Osteoblast (primary cell): ENCODE results near the gene RPUSD1. TPM values are rescaled to one million over a fixed set of nuclear protein-coding genes. Genes with fewer than 3 reads are reported as not detected.

Experiments
- DNase-seq: peaks from one replicate; pipeline ENCODE4 v3.0.0; 2011; ENCODE audit warnings: low spot score, mixed read lengths; ENCODE audit not compliant: insufficient read length; ENCODE audit errors: missing footprints
- H2AFZ ChIP-seq: 2 replicates; pipeline ENCODE4 v1.6.0; 2011; ENCODE audit warnings: mild to moderate bottlenecking, low read length
- H3K27ac ChIP-seq: 2 replicates; pipeline ENCODE4 v1.5.1; 2011; ENCODE audit warnings: mild to moderate bottlenecking, low read depth, low read length, moderate library complexity
- H3K27me3 ChIP-seq: 2 replicates; pipeline ENCODE4 v1.6.0; 2012; ENCODE audit warnings: mild to moderate bottlenecking, control low read depth, inconsistent platforms, low read length, moderate library complexity; ENCODE audit not compliant: insufficient read depth
- H3K36me3 ChIP-seq: 2 replicates; pipeline ENCODE4 v1.5.1; 2011; ENCODE audit warnings: mild to moderate bottlenecking, low read length, control low read depth, moderate library complexity; ENCODE audit not compliant: insufficient read depth
- H3K4me1 ChIP-seq: 2 replicates; pipeline ENCODE4 v1.5.1; 2011; ENCODE audit warnings: mild to moderate bottlenecking, low read length, control low read depth, moderate library complexity; ENCODE audit not compliant: insufficient read depth
- H3K4me2 ChIP-seq: 2 replicates; pipeline ENCODE4 v1.6.0; 2011; ENCODE audit warnings: mild to moderate bottlenecking, low read length; ENCODE audit not compliant: insufficient read depth
- H3K4me3 ChIP-seq: fragments of 200-600 bp; sonication (generic); 3 replicates; pipeline ENCODE4 v1.5.1; 2012; ENCODE audit warnings: mild to moderate bottlenecking, low read length, inconsistent platforms; ENCODE audit not compliant: insufficient read depth
- H3K79me2 ChIP-seq: 2 replicates; pipeline ENCODE4 v1.6.0; 2012; ENCODE audit warnings: mild to moderate bottlenecking, low read length, control low read depth, inconsistent platforms; ENCODE audit not compliant: insufficient read depth
- H3K9me3 ChIP-seq: 2 replicates; pipeline ENCODE4 v1.5.1; 2011; ENCODE audit warnings: low read depth, low read length, control low read depth
- H4K20me1 ChIP-seq: 2 replicates; pipeline ENCODE4 v1.6.0; 2012; ENCODE audit warnings: mild to moderate bottlenecking, low read length, control low read depth; ENCODE audit not compliant: insufficient read depth
- total RNA-seq: library from RNA; depleted of rRNA; stranded (reverse); fragments of >200 nt; gene quantifications from 2 replicates; pipeline ENCODE4 v1.2.3, GENCODE V29; 2012
- TF ChIP-seq, protein P1 (sequence below): IDR thresholded peaks from 2 replicates; pipeline ENCODE4 v1.5.1; 2011; ENCODE audit warnings: mild to moderate bottlenecking, low read depth, low read length, moderate library complexity; ENCODE audit errors: extremely low read depth

The RPUSD1 gene
- total RNA-seq, 1 donor = 28.2 TPM

- no peaks in the 10 kb centered on the region for H3K27me3 ChIP-seq
- peaks cover 30% of the 10 kb centered on the region for H3K79me2 ChIP-seq
- H3K4me1 ChIP-seq = peaks cover 17% of the 10 kb centered on the region
- no peaks in the 10 kb centered on the region for H3K9me3 ChIP-seq
- peaks cover 27% of the 10 kb centered on the region for H4K20me1 ChIP-seq
- TF ChIP-seq, protein P1, sequence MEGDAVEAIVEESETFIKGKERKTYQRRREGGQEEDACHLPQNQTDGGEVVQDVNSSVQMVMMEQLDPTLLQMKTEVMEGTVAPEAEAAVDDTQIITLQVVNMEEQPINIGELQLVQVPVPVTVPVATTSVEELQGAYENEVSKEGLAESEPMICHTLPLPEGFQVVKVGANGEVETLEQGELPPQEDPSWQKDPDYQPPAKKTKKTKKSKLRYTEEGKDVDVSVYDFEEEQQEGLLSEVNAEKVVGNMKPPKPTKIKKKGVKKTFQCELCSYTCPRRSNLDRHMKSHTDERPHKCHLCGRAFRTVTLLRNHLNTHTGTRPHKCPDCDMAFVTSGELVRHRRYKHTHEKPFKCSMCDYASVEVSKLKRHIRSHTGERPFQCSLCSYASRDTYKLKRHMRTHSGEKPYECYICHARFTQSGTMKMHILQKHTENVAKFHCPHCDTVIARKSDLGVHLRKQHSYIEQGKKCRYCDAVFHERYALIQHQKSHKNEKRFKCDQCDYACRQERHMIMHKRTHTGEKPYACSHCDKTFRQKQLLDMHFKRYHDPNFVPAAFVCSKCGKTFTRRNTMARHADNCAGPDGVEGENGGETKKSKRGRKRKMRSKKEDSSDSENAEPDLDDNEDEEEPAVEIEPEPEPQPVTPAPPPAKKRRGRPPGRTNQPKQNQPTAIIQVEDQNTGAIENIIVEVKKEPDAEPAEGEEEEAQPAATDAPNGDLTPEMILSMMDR = no peak
- peak overlapping the region; percentile 29 for H2AFZ ChIP-seq
- H3K4me3 ChIP-seq = peak overlapping the region; percentile 93
- no peak for DNase-seq
- peaks cover 10% of the 10 kb centered on the region for H3K36me3 ChIP-seq
- peak overlapping the region; percentile 41 for H3K27ac ChIP-seq
- H3K4me2 ChIP-seq = peak overlapping the region; percentile 91
These were observed 737 bp downstream of the RPUSD1 start for GRCh38 chr16:787321-787966.

DNA sequence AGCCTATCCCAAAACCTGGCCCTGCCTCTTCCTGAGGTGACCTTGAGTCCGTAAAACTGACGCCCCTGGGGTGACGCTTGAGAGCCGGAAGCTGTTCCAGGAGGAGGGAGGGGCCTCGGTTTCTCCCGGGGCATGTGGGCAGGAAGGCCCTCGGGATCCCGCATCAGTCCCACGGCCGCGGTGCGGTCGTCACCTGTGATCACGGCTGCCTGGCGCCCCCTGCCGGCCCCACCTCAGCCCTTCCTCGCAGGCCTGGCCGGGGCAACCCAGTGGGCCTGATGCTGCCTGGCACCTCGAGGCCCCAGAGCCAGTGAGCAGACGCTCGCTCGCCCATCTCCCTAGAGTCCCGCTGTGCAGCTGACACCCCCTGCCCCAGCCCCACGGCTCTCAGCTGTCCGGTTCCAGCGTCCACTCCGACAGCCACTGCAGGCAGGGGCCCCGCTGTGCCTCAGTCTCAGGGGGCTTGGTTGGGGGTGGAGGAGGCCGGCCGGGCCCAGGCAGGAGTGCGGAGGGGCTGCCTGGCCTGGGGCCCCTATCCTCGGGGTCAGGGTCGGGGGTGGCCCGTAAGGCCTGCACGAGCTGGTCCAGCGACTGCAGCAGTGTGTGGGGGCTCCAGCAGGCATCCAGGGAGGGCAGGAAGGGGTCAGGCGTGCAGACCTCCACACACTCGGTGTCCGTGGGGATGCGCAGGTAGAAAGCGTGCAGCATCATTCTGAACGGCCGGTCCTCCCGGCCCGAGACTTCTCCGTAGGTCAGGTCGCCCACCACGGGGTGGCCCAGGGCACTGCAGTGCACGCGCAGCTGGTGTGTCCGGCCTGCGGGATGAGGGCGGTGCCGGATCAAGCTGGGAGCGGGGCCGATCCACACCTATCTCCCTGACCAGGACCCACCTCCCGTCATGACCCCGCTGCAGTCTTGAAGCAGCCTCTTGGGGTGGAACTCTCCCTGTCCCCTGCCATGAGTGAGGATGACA, 2.3 kb downstream of the RPUSD1 start:
- TF ChIP-seq, protein P1 = peak; percentile 63
- Histone ChIP-seq H3K9me3 (no peaks in the 10 kb centered on the region), H4K20me1 (peaks cover 27% of the 10 kb centered on the region), H3K36me3 (peaks cover 5% of the 10 kb centered on the region), H3K27ac (no peak overlapping the region), H3K4me1 (peaks cover 17% of the 10 kb centered on the region), H3K79me2 (peaks cover 30% of the 10 kb centered on the region), H3K4me2 (no peak overlapping the region), H3K27me3 (peaks cover 6% of the 10 kb centered on the region), H2AFZ (no peak overlapping the region), H3K4me3 (no peak overlapping the region)
- DNase-seq = peak; percentile 99

DNA sequence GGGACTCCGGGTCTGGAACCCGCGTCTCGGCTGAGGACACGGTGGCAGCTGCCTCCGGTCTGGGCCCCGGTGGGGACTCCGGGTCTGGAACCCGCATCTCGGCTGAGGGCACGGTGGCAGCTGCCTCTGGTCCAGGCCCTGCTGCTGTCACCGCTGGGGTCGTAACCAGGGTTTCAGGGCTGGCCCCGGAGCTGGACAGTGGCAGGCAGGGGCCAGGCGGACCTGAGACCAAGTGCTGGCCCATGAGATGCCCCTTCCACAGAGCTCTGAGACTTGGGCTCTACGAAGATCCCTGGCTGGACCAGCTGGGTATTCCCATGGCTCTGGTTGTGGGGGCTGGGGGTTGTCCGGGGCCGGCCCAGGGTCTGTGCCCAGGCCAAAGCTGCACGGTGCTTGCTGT, 3.8 kb downstream of the RPUSD1 start:
- Histone ChIP-seq H3K4me2 (no peak overlapping the region), H2AFZ (no peak overlapping the region), H3K27me3 (peaks cover 6% of the 10 kb centered on the region), H3K79me2 (peaks cover 25% of the 10 kb centered on the region), H3K4me1 (peaks cover 14% of the 10 kb centered on the region), H3K4me3 (no peak overlapping the region), H3K36me3 (peaks cover 5% of the 10 kb centered on the region), H4K20me1 (peaks cover 27% of the 10 kb centered on the region), H3K9me3 (no peaks in the 10 kb centered on the region), H3K27ac (no peak overlapping the region)
- TF ChIP-seq, protein P1 = no peak
- no peak for DNase-seq
